Adipocyte (in vitro differentiated cells): ENCODE data around the gene SKIC8.
"Not testable (repeated sequence)": the region's sequence is repeated elsewhere in the genome, so short reads cannot be mapped to it uniquely, and the experiment has no call there.

Experiments
- DNase-seq: peaks from one replicate; pipeline ENCODE4 v3.0.0-alpha.2; 2015; ENCODE audit warnings: low read depth
- H3K27me3 ChIP-seq: replicated peaks from 2 replicates; pipeline ENCODE4 v1.7.0; 2013; ENCODE audit warnings: mild to moderate bottlenecking, low read length, moderate library complexity; ENCODE audit not compliant: control insufficient read depth, insufficient read depth
- H3K36me3 ChIP-seq: 2 replicates; pipeline ENCODE4 v1.7.0; 2013; ENCODE audit warnings: low read length, mild to moderate bottlenecking, moderate library complexity; ENCODE audit not compliant: control insufficient read depth, insufficient read depth, severe bottlenecking
- H3K4me1 ChIP-seq: 2 replicates; pipeline ENCODE4 v1.7.0; 2013; ENCODE audit warnings: mild to moderate bottlenecking, low read length, moderate library complexity; ENCODE audit not compliant: control insufficient read depth, insufficient read depth
- H3K4me3 ChIP-seq: 2 replicates; pipeline ENCODE4 v1.7.0; 2013; ENCODE audit warnings: mild to moderate bottlenecking, low read length, moderate library complexity
- H3K9ac ChIP-seq: 2 replicates; pipeline ENCODE4 v1.7.0; 2013; ENCODE audit warnings: mild to moderate bottlenecking, low read length, moderate library complexity
- H3K9me3 ChIP-seq: 2 replicates; pipeline ENCODE4 v1.7.0; 2013; ENCODE audit warnings: mild to moderate bottlenecking, low read length, moderate library complexity; ENCODE audit not compliant: control insufficient read depth

SKIC8 gene

DNA sequence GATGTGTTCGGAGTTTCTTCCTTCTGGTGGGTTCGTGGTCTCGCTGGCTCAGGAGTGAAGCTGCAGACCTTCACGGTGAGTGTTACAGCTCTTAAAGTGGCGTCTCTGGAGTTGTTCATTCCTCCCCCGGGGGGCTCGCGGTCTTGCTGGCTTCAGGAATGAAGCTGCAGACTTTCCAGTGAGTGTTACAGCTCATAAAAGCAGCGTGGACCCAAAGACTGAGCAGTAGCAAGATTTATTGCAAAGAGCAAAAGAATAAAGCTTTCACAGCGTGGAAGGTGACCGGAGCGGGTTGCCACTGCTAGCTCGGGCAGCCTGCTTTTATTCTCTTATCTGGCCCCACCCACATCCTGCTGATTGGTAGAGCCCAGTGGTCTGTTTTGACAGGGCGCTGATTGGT lies 54.0 kb downstream of the SKIC8 start:
- H3K36me3 ChIP-seq, H3K9ac ChIP-seq, DNase-seq, H3K9me3 ChIP-seq, H3K4me1 ChIP-seq, H3K4me3 ChIP-seq: not testable (repeated sequence)
- peaks cover 21% of the 10 kb centered on the region for H3K27me3 ChIP-seq

DNA sequence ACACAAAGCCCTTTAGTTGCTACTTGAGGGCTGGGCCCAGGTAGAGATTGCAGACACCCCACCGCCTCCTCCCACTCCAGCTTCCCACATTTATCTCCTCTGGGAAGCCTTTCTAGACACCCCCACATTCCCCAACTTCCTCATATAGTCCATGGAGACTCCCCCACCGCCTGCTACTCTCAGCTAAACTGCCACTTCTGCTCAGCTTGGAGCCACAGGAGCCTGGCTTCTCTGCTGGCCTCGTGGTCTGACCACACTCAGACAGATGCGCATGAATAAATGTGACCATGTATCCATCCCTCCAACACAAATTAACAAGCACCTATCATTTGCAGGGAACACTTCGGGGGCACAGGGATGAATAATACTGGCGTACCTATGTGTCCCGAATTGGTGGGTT lies 54.5 kb downstream of the SKIC8 start:
- no peaks in the 10 kb centered on the region for H3K4me1 ChIP-seq
- H3K4me3 ChIP-seq: no peak overlapping the region
- H3K27me3 ChIP-seq: peaks cover 21% of the 10 kb centered on the region
- DNase-seq: no peak
- H3K9me3 ChIP-seq: no peaks in the 10 kb centered on the region
- no peaks in the 10 kb centered on the region for H3K36me3 ChIP-seq
- no peak overlapping the region for H3K9ac ChIP-seq

DNA sequence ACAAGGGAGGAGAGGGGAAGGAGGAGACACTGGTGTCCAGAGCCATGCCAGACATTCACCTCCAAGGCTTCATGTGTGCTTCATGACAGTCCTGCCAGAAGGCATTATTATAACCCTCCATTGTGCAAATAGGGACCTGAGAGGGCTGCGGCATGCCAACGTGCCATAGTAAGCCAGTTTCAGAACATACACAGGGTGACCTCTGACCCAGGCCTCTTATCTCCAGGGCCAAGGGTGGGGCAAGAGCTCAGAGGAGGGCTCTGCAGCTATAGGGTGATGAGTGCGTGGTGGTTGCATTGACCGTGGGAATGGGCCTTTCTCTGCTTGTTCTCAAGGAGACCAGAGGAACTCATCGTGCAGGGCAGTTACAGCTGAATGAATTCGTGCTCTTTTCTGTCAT lies 55.3 kb downstream of the SKIC8 start:
- Histone ChIP-seq H3K9me3 (no peaks in the 10 kb centered on the region), H3K4me3 (no peak overlapping the region), H3K27me3 (peaks cover 21% of the 10 kb centered on the region), H3K9ac (no peak overlapping the region), H3K36me3 (no peaks in the 10 kb centered on the region), H3K4me1 (no peaks in the 10 kb centered on the region)
- DNase-seq: no peak

DNA sequence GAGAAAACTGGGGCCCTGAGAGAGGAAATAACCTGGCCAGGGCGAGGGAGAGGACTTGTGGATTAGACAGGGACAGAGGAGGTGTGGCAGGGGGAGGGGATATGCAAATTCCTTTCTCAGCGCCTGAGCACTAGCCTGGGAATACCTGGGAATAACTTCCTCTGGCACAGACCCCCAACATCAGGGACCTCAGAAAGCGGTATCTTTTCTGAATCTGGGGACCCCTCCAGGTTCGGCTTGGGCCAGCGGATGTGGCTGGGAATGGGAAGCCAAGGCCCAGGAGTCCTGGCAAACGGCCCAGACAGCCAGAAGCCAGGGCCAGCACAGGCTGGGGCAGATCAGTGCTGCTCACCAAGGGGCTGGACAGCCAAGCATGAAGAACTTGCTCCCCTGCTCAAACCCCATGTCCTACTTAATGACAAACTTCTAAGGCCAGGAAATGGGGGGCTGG lies 55.9 kb downstream of the SKIC8 start:
- H3K4me1 ChIP-seq: no peaks in the 10 kb centered on the region
- H3K36me3 ChIP-seq: no peaks in the 10 kb centered on the region
- DNase-seq: no peak
- no peak overlapping the region for H3K9ac ChIP-seq
- no peaks in the 10 kb centered on the region for H3K9me3 ChIP-seq
- no peak overlapping the region for H3K4me3 ChIP-seq
- peaks cover 24% of the 10 kb centered on the region for H3K27me3 ChIP-seq

DNA sequence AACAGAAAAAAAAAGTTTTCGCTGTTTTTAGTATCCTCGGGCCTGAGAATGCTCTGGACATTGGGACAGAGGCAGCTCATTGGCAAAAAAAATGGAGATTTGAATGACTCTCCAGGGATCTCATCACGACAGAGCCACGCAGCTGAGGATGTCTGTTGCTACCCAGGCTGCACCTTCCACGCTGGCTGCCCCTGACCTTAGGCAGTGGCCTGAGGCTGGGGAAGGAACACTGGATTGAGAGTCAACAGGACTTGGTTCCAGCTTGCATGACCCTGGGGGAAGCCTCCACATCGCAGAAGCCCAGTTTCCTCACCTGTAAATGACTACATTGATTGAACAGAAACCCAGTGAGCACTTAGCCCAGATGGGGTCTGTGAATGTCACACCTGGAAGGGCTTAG lies 56.4 kb downstream of the SKIC8 start:
- DNase-seq: no peak
- H3K9me3 ChIP-seq: no peaks in the 10 kb centered on the region
- peaks cover 26% of the 10 kb centered on the region for H3K27me3 ChIP-seq
- no peaks in the 10 kb centered on the region for H3K4me1 ChIP-seq
- no peak overlapping the region for H3K4me3 ChIP-seq
- no peak overlapping the region for H3K9ac ChIP-seq
- no peaks in the 10 kb centered on the region for H3K36me3 ChIP-seq

DNA sequence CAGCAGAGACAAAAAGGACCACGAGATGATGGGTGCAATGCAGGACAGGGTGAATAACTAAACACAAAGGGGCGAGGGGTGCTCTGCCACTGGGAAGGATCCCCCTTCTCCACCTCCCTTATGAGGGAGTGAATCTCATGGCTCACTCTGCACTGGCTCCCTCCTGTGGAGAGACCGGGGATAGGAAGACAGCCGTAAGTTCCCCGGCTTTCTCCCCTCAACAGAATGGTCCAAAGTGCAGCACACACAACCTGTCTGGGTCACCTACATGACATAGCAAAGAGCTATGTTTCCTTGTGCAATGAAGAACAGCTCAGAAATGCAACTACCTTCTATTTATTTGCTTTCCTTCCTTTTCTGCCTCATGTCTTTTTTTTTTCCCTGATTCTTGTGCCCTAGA lies 57.3 kb downstream of the SKIC8 start:
- H3K9ac ChIP-seq: no peak overlapping the region
- H3K4me3 ChIP-seq: no peak overlapping the region
- H3K4me1 ChIP-seq: no peaks in the 10 kb centered on the region
- DNase-seq: peak; percentile 18
- H3K27me3 ChIP-seq: peaks cover 31% of the 10 kb centered on the region
- no peaks in the 10 kb centered on the region for H3K36me3 ChIP-seq
- H3K9me3 ChIP-seq: no peaks in the 10 kb centered on the region

DNA sequence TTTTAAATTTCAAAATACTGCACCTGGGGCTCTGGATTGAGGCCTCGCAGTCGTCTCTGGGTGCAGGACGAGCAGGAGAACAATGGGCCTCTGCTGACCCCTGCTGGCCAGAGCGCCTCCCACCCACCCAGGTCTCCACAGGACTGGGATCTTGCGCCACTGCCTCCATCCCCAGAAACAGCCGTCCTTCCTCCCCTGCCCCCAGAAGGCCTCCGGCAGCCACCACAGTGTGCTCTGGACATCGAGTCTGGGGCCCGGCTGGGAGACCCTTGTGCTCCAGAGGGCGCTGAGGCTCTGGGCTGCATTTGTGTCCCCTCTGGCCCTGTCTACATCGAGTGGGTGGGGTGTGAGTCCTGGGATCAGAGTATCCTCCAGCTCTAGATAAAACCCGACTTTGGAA lies 58.4 kb downstream of the SKIC8 start:
- Histone ChIP-seq H3K27me3 (peaks cover 38% of the 10 kb centered on the region), H3K9me3 (no peaks in the 10 kb centered on the region), H3K4me3 (no peak overlapping the region), H3K36me3 (no peaks in the 10 kb centered on the region), H3K4me1 (no peaks in the 10 kb centered on the region), H3K9ac (no peak overlapping the region)
- peak; percentile 92 for DNase-seq

DNA sequence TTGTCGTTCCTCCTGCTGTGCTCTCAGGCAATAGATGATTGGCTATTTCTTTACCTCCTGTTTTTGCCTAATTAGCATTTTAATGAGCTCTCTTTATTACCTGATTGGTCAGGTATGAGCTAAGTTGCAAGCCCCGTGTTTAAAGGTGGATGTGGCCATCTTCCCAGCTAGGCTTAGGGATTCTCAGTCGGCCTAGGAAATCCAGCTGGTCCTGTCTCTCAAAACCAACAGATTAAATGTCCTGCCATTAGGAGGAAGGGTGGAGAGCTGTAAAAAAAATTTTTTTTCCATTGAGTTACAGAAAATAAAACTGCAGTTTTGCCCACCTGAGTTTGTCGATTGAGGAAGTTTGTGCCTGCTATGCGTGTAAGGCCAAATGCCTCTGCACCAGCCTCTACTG lies 59.6 kb downstream of the SKIC8 start:
- Histone ChIP-seq H3K36me3 (no peaks in the 10 kb centered on the region), H3K9ac (no peak overlapping the region), H3K9me3 (no peaks in the 10 kb centered on the region), H3K4me1 (no peaks in the 10 kb centered on the region), H3K27me3 (peaks cover 44% of the 10 kb centered on the region), H3K4me3 (no peak overlapping the region)
- no peak for DNase-seq

DNA sequence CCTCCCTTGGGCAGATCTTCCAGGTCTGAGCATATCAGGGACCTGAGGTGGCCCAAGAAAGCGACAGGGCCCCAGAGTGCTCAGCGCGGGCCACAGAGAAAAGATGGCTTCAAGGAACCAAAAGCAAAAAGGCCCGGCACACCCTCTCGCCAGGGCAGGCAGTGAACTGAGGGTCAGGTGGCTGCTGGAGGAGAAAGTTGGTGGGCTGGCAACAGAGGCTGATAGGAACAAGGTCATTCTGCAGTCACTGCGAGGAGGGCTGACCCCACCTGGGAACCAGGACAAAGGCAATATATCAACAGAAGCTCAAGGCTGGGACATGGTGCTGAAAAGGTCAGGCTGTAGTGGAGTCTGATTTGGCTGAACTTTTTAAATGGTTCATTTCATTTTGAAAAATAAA lies 62.3 kb downstream of the SKIC8 start:
- no peak overlapping the region for H3K9ac ChIP-seq
- no peaks in the 10 kb centered on the region for H3K9me3 ChIP-seq
- DNase-seq: no peak
- H3K4me1 ChIP-seq: no peaks in the 10 kb centered on the region
- H3K4me3 ChIP-seq: no peak overlapping the region
- H3K36me3 ChIP-seq: no peaks in the 10 kb centered on the region
- H3K27me3 ChIP-seq: peaks cover 50% of the 10 kb centered on the region

DNA sequence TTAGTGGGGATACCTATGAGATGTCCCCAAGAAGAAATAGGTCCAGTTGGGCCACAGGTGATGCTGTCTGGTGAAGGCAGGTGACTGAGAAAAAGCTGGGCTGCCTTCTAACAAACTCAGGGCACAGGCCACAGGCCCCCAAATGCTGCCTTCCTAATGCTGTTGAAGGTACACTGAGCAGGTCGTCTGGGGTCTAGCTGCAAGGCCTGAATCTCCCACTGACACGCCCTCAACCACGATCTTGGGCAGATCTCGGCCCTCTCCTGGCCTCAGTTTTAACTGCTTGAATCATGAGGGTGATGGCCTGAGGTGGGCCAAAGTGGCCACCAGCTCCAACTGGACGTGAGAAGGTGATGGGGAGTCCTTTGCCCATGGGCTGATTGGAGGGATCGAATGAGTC lies 62.9 kb downstream of the SKIC8 start:
- H3K4me3 ChIP-seq: no peak overlapping the region
- no peak for DNase-seq
- no peak overlapping the region for H3K9ac ChIP-seq
- H3K27me3 ChIP-seq: peaks cover 56% of the 10 kb centered on the region
- H3K4me1 ChIP-seq: no peaks in the 10 kb centered on the region
- no peaks in the 10 kb centered on the region for H3K36me3 ChIP-seq
- no peaks in the 10 kb centered on the region for H3K9me3 ChIP-seq

DNA sequence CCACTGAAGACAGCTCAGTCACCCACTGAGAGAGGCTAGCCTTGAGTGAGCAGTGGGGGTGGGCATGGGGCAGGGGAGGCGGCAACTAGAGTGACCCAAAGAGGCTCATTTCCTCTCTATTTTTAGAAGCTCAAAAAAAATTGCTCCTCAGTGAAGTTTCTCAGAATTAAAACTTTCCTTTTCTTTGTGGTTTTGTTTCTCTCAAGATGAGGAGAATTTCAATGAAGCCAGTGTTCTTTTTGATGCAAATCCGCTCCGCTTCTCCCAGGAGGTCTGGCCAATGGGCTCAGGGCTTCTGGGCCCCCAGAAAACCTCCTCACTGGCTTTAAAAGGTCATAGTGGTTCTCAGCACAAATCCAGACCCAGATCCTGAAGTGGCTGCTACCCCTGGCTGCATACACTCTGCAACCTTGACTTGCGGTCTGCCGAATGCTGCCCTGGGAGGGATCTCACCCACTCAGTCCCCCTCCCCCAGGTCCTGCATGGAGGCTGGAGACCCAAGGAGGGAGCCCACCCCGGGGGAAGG lies 64.8 kb downstream of the SKIC8 start, which contains the start of gene ACSBG1:
ACSBG1 (minus strand) TSS at position 51 of the 526 bp plus-strand sequence. CDS start 64 bp downstream, outside the sequence.
- no peaks in the 10 kb centered on the region for H3K4me1 ChIP-seq
- no peak within 1 kb of the TSS for H3K4me3 ChIP-seq
- peaks cover 71% of the 10 kb centered on the region for H3K27me3 ChIP-seq
- no peak within 1 kb of the TSS for H3K9ac ChIP-seq
- no peak for DNase-seq
- no peaks in the 10 kb centered on the region for H3K36me3 ChIP-seq
- no peaks in the 10 kb centered on the region for H3K9me3 ChIP-seq

DNA sequence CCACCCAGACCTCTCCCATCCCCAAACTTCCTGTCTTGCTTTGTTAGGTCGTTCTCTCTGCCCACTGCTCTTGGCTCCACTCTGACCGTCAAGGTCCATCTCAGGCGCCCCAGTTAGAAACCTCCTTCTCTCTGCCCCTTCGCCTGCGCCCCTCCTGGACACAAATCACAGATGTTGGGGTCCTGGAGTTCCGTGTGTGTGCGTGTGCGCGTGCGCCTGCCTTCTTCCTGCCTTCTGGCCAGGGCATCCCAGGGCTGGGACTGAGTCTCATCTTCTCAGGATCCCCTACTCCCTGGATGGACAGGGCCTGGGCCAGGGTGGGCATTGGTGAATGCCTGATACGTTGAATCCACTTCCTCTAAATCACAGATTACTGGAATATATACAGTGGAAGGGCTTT lies 65.9 kb downstream of the SKIC8 start:
- peaks cover 69% of the 10 kb centered on the region for H3K27me3 ChIP-seq
- no peak overlapping the region for H3K4me3 ChIP-seq
- no peaks in the 10 kb centered on the region for H3K4me1 ChIP-seq
- DNase-seq: no peak
- H3K9ac ChIP-seq: no peak overlapping the region
- H3K36me3 ChIP-seq: no peaks in the 10 kb centered on the region
- H3K9me3 ChIP-seq: no peaks in the 10 kb centered on the region
